Panc1 (cell line): ENCODE measurements around the gene PRR5. TPM values are rescaled to one million over a fixed set of nuclear protein-coding genes. Genes with fewer than 3 reads are reported as not detected.

Experiments used
- ATAC-seq: fragments of 200-7000 bp; cut with Tn5 transposase; 2 replicates; pipeline ENCODE4 v1.9.1; 2020; ENCODE audit warnings: mild to moderate bottlenecking, moderate library complexity
- BruUV-seq: library from RNA; stranded (reverse); fragments of 400-500 nt; replicated peaks from 2 replicates; lab custom pipeline; 2021; lab: Mats Ljungman, UMichigan
- CTCF ChIA-PET: fragments of 300-600 bp; sonication (Branson Sonifier 250); formaldehyde crosslinking; loops from one replicate; lab custom pipeline; 2022; ENCODE audit warnings: antibody characterized with exemption; lab: Charles Lee
- POLR2A ChIA-PET: fragments of 300-600 bp; sonication (Branson Sonifier 250); formaldehyde crosslinking; loops from one replicate; lab custom pipeline; 2022; ENCODE audit warnings: antibody characterized with exemption; lab: Charles Lee
- DNase-seq: peaks from one replicate; pipeline ENCODE4 v3.0.0-alpha.2; 2010; ENCODE audit warnings: low read depth, low spot score
- H3K27ac ChIP-seq: 2 replicates; pipeline ENCODE4 v1.5.1; 2011; ENCODE audit warnings: mild to moderate bottlenecking, low read length, inconsistent platforms
- H3K27me3 ChIP-seq: fragments of 200-500 bp; sonication (Bioruptor generic); 2 replicates; pipeline ENCODE4 v1.6.0; 2014; ENCODE audit warnings: low read length, inconsistent platforms; ENCODE audit not compliant: control insufficient read depth, insufficient read depth
- H3K36me3 ChIP-seq: fragments of 200-500 bp; sonication (Bioruptor generic); 2 replicates; pipeline ENCODE4 v1.5.1; 2014; ENCODE audit warnings: inconsistent platforms, mild to moderate bottlenecking, low read length, moderate library complexity; ENCODE audit not compliant: control insufficient read depth, insufficient read depth
- H3K4me1 ChIP-seq: 2 replicates; pipeline ENCODE4 v1.5.1; 2011; ENCODE audit warnings: inconsistent platforms, mild to moderate bottlenecking, low read length, moderate library complexity; ENCODE audit not compliant: control insufficient read depth, insufficient read depth
- H3K4me3 ChIP-seq, 2 experiments: 2 replicates each; pipeline ENCODE4 v1.5.1; 2011 to 2012; ENCODE audit warnings: low read depth in 2 of 2, low read length in 2 of 2, mild to moderate bottlenecking in 2 of 2, inconsistent platforms in 1 of 2, moderate library complexity in 1 of 2
- H3K9me3 ChIP-seq: fragments of 200-500 bp; sonication (Bioruptor generic); 2 replicates; pipeline ENCODE4 v1.5.1; 2014; ENCODE audit warnings: low read depth, mild to moderate bottlenecking, inconsistent platforms, low read length, moderate library complexity; ENCODE audit not compliant: control insufficient read depth, insufficient read depth
- CTCF ChIP-seq: fragments of 450-650 bp; IDR thresholded peaks from 2 replicates; pipeline ENCODE4 v1.5.1; 2017; ENCODE audit warnings: mild to moderate bottlenecking
- POLR2AphosphoS5 ChIP-seq: IDR thresholded peaks from 2 replicates; pipeline ENCODE4 v1.6.1; 2012; ENCODE audit warnings: mild to moderate bottlenecking, low read depth, low read length, moderate library complexity
- REST ChIP-seq, 2 experiments: IDR thresholded peaks; 2 replicates each; pipeline ENCODE4 v1.6.1; 2011 to 2012; ENCODE audit warnings: low read depth in 2 of 2, control low read depth in 1 of 2, low read length in 1 of 2, mild to moderate bottlenecking in 1 of 2, moderate library complexity in 1 of 2; ENCODE audit not compliant: insufficient read depth in 1 of 2
- SIN3A ChIP-seq: IDR thresholded peaks from 2 replicates; pipeline ENCODE4 v1.6.1; 2012; ENCODE audit warnings: low read depth, mild to moderate bottlenecking, low read length, moderate library complexity, borderline replicate concordance; ENCODE audit not compliant: insufficient read depth
- TCF7L2 ChIP-seq: IDR thresholded peaks from 2 replicates; pipeline ENCODE4 v1.6.1; 2011; ENCODE audit warnings: mild to moderate bottlenecking, low read depth, low read length, inconsistent platforms
- in situ Hi-C: cut with HindIII; loops from 2 replicates; pipeline ENCODE4 v1.10.0; 2016; ENCODE audit warnings: low sequenced_read_pairs, low pct_unique_long_range_greater_than_20kb
- intact Hi-C: fragments of 100-400 bp; cut with micrococcal nuclease; formaldehyde crosslinking; loops from one replicate; pipeline ENCODE4 v1.10.0; 2022; ENCODE audit not compliant: unreplicated experiment
- total RNA-seq: library from RNA; stranded (reverse); gene quantifications from one replicate; pipeline ENCODE4 v1.2.1, GENCODE V29; 2021; ENCODE audit not compliant: unreplicated experiment

The PRR5 gene
- total RNA-seq, 1 experiment from 2014 or later, result 11.5 TPM

- H3K9me3 ChIP-seq, result no peaks in the 10 kb centered on the region
- H3K36me3 ChIP-seq, result no peaks in the 10 kb centered on the region
- ATAC-seq, result peak; percentile 96
- peaks cover 9% of the 10 kb centered on the region; the same call in 1 of the 2 replicates for H3K4me1 ChIP-seq
- CTCF ChIA-PET, result interaction anchor here (0.5 to 0.7 kb wide), 4 partner anchors 24 to 1723 kb away, joined by 3 to 12 read pairs (median 4); no protein-coding TSS in a partner anchor
- POLR2A ChIA-PET, result no interaction called here
- no TSS peak for BruUV-seq
- peak; percentile 95 for TF ChIP-seq CTCF
- TF ChIP-seq SIN3A, result no peak
- intact Hi-C loops, result no loop called here
- no peaks in the 10 kb centered on the region for H3K27me3 ChIP-seq
- H3K27ac ChIP-seq, result no peak overlapping the region
- H3K4me3 ChIP-seq, result no peak overlapping the region
- in situ Hi-C loops, result no loop called here
- DNase-seq, result peak; percentile 77
Observed at GRCh38 chr22:44684506-44685383, 17.3 kb upstream of the PRR5 start.

GRCh38 chr22:44685384-44686056 is 16.5 kb upstream of the PRR5 start:
- TF ChIP-seq TCF7L2 (no peak), POLR2AphosphoS5 (no peak), SIN3A (no peak), CTCF (no peak), REST (IDR thresholded peaks at IDR 0.05; ENCODE audit: insufficient read depth in 1 of 2, low read depth in 2 of 2, low read length in 1 of 2) (no peak)
- in situ Hi-C loops, result no loop called here
- ATAC-seq (peak; percentile 81), DNase-seq (no peak)
- POLR2A ChIA-PET, result no interaction called here
- no peaks in the 10 kb centered on the region for H3K36me3 ChIP-seq
- H3K27me3 ChIP-seq, result no peaks in the 10 kb centered on the region
- no peaks in the 10 kb centered on the region for H3K9me3 ChIP-seq
- intact Hi-C loops, result no loop called here
- BruUV-seq, result no TSS peak
- peaks cover 9% of the 10 kb centered on the region; the same call in 1 of the 2 replicates for H3K4me1 ChIP-seq
- CTCF ChIA-PET, result interaction anchor here (0.5 to 0.7 kb wide), 5 partner anchors 23 to 1723 kb away, joined by 3 to 12 read pairs (median 3); no protein-coding TSS in a partner anchor
- no peak overlapping the region for H3K27ac ChIP-seq
- no peak overlapping the region for H3K4me3 ChIP-seq
